NCI-H1436 (cell line): ENCODE measurements around the gene PLPPR2.
"Not testable (repeated sequence)": the region's sequence is repeated elsewhere in the genome, so short reads cannot be mapped to it uniquely, and the experiment has no call there.

Experiments used
- DNase-seq: peaks from one replicate; lab custom pipeline; 2025; lab: John Stamatoyannopoulos, UW

The PLPPR2 gene

DNA sequence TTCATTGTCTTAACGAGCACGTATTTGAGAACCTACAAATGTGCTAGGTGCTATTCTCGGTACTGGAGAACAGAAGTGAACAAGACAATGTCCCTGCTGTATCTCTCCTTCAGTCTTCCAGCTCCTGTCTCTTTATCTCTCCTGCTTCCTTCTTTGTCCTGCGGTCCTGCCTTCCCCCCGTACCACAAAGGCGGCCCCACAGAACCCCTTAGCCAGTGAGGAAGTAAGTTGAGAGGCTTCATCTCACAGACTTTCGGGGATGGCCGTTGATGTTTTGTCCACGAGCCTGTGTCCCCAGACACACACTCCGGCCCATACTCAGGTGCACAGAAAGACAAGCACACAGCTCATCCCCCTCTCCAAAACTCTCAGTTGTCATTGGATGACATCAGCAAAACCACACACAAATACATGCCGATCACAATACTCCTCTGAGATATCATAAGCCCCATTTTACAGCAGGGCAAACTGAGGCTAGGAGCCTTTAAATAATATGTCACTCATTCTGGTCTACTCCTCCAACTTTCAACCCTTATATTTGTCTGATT, 18.7 kb downstream of the PLPPR2 start:
- DNase-seq: no peak

DNA sequence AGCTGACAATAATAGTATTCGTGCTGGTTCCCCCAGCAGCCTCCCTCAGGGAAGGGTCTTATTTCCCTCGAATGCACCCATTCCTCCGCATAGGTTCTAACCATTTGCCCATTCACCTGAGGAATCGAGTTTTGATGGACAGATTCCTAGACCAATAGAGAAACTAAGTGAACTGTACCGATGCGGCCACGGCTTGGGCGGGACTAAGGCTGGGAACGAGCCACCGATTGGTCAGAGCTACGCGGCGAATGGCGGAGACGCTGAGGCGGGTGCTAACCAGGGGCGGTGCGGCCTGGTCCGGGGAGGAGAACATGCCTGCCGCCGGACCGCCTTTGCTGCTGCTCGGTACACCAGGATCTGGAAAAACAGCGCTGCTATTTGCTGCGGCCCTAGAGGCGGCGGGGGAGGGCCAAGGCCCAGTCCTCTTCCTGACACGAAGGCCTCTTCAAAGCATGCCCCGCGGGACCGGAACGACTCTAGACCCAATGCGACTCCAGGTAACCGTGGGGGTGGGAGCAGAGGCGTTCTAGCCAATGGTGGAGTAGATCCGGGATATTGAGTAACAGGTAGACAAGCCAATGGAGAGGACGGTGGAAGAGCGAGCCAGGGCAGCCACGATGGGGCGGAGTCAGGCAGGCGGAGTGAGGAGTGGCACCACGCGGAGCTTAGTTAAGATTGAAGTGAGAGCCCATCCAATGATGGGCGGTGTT, 19.4 kb downstream of the PLPPR2 start, which contains the start of gene SWSAP1:
TSS of gene SWSAP1 (plus strand) at position 234 of the 710 bp plus-strand sequence. CDS start at position 249, 15 bp downstream.
- DNase-seq: peak; percentile 99

DNA sequence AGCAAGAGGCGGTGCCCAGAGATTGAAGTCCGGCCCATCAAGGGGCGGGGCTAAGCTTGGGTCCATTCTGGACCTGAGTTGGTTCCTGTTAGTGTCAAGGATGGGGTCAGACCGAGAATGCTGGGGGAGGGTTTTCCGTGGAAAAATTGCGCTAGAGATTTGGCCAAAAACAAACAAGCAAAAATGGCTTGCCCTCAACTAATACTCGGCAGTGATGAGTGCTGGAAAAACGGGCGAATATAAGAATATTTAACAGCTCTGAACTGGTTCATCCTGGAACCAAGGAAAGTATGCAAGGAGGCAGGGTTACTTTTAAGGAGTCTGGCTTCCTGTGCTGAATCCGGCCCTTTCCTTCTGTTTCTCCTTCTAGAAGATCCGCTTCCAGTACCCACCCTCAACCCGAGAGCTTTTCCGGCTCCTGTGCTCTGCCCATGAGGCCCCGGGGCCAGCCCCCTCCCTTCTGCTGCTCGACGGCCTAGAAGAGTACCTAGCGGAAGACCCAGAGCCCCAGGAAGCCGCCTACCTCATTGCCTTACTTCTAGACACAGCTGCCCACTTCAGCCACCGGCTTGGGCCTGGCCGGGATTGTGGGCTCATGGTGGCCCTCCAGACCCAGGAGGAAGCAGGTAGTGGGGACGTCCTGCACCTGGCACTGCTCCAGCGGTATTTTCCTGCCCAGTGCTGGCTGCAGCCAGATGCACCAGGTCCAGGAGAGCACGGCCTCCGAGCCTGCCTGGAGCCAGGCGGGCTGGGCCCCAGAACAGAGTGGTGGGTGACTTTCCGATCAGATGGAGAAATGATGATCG, 20.1 kb downstream of the PLPPR2 start:
- DNase-seq: peak; percentile 17

DNA sequence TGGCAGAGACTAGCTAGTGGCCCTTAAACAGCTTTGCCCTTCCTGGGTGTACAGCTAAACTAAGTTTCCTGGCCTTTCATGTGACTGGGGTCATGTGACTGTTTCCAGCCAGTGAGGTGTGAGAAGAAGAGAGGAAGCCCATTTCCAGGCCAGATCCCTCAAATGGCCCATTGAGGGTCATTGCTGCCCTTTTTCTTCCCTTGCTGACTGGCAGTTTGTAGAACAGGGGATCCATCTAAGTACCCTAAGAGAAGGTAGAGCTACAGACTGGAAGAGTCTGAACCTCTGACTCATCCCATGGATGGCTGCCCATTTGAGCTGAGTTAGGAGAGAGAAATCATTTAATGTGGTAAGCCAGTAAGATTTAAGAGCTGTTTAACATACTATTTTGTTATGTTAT, 22.0 kb downstream of the PLPPR2 start:
- DNase-seq: no peak

DNA sequence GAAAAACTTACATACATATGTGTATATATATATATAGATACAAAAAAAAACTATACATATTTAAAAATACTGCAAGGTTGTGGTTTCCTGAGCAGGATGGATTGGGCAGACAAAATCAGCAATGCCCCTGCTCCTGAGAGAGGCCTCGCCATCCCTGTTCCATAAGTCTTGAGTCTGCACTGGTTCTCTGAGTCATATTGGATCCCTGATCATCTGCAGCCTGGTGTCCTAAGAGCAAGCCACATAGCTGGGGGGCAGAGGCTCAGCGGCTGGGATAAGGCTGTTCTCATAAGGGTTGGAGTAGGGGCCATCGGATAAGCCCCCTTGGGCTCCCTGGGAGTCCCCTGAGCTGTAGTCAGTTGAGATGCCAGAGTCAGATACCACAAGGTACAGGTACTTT, 22.5 kb downstream of the PLPPR2 start:
- no peak for DNase-seq

DNA sequence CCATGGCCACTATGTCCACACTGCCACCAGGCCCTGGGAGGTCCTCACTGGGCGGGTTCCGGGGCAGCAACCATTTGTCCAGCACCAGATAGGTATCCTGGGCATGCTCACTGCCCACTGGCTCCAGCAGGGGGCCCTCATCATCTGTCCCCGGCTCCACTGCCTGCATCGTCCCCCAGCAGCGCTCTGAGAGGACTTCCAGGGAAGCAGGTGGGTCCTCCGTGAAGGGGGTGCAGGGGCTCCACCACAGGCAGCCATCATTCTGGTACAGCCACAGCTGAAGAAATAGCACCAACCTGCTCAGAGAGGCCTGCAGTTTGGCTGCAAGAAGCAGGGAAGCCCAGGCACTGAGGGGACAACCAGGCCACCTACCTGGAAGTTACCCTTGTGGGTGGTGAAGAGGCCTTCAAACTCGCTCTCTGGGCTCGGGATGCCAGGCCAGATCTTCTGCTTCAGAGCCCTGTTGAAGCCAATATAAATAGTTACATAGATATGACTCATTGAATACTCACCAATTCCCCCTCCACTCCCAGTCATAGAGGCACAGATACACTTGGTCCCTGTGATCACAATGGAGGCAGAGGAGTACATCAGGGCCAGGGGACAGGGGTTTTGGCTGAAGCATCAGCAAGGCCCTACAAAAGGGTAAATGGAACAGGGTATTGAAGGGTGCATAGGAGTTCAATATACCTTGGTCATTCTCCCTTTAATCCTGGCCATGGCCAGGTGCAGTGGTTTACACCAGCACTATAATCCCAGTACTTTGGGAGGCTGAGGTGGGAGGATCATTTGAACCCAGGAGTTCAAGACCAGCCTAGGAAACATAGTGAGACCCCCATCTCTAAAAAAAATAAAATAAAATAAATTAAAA, 23.3 kb downstream of the PLPPR2 start:
- peak; percentile 44 for DNase-seq

DNA sequence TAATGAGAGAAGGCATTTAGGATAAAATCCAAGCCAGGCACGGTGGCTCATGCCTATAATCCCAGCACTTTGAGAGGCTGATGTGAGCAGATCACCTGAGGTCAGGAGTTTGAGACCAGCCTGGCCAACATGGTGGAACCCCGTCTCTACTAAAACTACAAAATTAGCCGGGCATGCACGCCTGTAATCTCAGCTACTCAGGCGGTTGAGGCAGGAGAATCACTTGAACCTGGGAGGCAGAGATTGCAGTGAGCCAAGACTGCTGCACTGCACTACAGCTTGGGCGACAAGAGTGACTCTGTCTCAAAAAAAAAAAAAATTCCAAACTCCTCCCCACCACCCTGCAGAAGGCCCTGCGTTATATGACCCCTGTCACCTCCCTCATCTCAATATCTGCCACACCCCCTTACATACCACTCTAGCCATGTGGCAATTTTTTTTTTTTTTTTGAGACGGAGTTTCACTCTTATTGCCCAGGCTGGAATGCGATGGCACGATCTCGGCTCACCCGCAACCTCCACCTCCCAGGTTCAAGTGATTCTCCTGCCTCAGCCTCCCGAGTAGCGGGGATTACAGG, 24.1 kb downstream of the PLPPR2 start:
- not testable (repeated sequence) for DNase-seq

DNA sequence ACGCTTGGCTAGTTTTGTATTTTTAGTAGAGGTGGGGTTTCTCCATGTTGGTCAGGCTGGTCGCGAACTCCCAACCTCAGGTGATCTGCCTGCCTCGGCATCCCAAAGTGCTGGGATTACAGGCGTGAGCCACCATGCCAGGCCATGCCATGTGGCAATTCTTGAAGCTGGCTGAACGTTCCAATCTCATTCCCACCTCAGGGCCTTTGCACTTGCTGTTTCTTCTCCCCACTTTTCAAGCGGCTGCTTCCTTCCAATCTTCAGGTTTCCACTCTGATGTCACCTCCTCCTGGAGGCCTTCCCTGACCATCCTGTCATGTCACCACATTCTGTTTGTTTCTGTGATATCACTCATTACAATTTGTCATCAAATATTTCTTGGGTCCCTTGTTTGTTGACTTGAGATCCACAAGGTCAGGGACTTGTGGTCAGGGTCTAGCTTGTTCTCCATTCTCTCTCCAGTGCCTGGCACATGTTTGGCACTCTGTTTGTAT, 24.7 kb downstream of the PLPPR2 start:
- no peak for DNase-seq

DNA sequence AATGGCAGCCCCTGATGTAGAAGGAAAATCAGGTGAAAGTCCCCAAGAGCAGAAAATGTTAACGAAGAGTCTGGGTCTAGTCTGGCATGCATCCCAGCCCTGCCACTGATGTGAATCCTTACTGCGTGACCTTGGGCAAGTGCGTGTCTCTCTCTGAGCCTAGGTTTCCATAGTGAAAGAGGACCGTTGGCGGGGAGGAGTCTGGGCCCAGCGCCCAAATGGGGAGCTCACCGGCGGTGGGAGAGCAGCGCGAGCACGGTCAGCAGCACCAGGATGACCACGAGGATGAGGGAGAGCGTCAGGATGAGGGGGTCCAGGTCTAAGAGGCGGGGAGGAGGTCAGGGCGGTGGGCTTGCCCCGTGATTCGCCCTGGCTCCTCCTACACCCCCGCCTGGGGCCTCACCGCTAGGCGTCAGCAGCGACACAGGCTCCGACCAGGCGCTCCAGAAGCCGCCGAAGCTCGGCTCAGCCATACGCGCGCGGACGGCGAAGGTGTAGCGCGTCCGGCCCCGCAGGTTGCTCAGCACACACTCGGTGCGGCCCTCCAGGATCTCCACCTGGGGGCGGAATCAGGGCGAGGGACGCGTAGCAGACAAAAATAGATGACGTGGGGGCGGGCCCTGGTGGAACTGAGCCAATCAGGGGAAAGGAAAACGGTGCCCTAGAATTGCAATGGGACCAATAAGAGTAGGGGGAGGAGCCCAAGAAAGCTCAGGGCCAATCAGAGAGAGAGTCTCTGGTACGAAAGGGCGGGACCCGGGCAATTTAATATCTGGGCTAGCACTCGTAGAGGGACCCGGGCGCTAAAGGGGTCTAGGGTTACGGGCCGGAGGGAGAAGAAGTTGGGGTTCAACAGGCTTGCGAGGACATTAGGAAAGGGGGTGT, 25.7 kb downstream of the PLPPR2 start:
- peak; percentile 91 for DNase-seq

DNA sequence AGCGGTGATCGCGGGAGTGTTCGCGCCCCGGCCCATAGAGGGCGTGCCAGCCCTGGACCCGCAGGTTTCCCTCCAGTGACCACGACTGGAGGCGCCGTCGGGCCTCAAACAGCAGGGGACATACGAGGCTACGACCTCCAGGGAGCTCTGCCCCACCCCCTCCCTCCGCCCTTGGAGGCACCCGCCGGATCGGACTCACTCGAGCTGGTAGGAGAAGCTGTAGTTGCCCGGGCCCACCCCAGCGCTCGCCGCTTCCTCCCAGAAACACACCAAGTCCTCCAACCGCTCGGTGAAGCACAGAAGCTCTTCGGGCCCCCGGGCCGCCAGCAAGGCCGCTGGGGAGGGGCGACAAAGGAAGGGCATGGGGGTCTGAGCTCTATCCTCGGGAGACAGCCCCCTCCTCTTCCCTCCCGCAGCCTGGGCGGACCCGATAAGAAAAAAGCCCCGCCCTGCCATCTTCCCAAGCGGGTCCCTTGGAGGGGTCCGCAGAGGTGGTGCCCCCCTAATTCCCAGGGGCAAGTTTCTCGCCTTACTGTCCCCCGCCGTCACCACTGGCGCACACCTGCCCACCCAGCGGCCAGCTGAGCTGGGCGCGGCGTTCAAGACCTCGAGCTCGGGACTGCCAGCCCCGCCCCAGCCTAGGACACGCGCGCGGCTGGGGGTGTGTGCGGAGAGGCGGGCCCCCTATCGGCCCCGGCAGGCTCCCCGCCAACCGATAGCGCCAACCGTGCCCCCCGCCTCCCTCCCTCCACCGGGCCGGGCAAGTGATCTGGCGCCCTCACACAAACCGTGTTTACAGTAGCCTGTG, 27.9 kb downstream of the PLPPR2 start:
- peak; percentile 63 for DNase-seq

DNA sequence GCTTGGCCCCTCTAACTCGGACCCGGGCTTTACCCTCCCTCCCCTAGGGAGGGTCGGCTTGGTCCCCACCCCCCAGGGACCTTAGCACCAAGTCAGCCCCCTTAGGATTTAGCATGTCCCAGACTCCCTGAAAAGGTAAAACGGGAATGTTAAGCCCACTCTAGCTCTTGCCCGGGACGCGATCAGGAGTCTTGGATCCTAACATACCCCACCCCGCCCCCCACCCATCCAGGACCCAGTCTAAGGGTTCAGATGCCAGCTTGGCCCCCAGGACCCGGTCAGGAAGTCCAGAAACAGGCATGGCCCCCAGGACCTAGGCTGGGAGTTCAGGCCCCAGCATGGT, 28.4 kb downstream of the PLPPR2 start:
- no peak for DNase-seq

DNA sequence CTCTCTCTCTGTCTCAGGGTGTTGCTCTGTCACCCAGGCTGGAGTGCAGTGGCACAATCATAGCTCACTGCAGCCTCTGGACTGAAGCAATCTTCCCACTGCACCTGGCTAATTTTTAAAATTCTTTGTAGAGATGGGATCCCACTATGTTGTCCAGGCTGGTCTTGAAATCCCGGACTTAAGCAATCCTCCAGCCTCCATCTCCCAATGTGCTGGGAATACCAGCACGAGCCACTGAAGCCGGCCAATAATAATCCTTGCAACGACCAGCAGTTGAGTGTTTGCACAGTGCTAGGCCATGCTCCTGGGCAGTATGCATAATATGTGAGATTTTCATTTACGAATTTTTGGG, 29.5 kb downstream of the PLPPR2 start:
- no peak for DNase-seq

DNA sequence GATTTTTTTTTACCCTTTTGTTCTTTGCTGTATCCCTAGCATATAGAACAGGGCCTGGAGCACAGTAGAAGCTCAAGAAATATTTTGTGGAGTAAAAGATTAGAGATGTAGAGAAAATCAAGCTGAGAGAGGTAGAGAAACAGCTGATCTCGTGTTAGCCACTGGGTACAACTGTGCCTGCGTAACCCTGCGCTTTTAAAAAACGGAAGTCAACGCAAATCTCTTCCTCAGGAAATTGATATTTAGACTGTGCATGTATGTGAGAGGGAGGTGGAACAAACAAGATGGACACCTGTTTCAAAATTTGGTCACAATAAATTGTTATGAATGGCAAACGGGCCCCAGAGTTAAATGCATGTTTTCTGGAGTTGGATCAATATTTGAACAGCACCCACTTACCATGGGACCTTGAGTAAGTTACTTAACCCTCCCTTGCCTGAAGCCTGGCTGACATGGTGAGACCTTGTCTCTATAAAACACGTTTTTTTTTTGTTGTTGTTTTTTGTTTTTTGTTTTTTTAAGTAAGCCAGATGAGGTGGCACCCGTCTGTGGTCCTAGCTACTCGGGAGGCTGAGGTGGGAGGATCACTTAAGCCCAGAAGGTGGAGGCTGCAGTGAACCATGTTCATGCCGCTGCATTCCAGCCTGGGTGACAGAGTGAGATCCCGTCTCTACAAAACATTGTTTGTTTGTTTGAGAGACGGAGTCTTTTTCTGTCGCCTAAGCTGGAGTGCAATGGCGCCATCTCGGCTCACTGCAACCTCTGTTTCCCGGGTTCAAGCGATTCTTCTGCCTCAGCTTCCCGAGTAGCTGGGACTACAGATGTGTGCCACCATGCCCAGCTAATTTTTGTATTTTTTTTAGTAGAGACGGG, 32.2 kb downstream of the PLPPR2 start:
- no peak for DNase-seq

DNA sequence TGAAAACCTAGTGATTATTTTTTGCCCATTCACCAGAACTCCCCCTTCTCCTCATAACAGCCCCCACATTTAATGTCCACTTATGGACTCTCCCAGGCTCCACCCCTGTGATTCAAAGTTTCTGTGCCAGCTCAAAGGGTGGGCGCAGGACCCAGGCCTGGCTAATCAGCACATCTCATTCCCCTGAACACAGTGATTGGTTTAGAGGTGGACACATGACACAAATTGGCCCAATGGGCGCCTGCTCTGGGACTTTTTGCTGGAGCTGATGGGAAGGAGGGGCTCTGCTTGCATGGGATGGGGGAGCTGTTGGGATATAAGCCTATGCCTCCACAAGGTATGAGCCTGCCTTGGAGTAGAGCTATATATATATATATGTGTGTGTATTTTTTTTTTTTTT, 35.1 kb downstream of the PLPPR2 start:
- no peak for DNase-seq

DNA sequence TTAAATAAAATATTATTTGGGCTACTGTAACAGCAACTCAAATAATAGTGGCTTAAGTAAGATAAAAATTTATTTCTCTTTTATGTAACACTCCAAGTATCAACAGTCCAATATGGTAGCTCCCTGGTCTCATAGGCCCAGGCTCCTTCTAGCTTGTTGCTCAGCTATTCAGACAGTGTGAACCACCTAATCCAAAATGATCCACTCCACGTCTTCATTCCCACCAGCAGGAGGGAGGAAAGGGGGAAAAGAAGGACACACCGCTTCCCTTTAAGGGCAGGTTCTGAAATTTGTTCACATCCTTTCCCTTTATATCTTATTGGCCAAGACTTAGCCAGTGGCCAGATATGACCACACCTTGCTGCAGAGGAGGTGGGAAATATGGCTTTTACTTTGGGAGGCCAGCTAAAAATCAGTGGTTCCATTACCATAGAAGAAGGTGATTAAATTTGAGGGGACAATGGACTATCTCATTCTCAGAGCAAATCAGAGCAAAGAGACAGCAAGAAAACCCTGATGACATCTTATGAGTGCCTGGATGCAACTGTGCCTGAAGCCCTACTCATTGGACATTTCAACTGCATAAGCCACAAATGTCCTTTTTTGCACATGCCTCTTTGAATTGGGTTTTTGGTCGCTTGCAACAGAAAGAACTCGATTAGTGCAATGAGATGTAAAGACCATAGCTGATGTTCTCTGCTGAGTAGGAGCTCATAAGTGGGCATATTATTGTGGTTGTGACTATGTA, 35.9 kb downstream of the PLPPR2 start:
- DNase-seq: no peak

DNA sequence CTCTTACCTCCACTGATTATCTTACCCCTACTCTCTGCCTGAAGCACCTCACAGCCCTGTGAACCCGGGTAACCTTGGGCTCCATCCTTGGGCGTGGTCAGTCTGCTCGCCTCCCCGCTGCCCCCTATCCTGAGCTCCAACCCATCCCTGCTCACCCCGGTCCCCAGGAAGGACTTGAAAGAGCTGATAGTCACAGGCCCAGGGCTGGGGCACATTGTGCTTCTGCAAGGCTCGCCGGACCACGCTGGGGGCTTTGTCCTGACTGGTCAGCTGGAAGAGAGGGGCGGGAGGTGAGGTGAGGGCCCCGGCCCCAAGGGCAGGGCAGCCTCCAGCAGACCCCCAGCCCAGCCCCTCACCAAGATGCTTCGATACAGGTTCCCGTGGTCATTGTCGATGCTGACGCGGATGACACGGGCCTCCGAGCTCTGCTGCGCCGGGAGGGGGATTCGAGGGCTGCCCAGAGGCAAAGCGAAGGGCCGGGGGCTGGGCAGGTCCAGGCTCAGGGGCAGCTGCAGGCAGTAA, 41.9 kb downstream of the PLPPR2 start:
- DNase-seq: no peak

DNA sequence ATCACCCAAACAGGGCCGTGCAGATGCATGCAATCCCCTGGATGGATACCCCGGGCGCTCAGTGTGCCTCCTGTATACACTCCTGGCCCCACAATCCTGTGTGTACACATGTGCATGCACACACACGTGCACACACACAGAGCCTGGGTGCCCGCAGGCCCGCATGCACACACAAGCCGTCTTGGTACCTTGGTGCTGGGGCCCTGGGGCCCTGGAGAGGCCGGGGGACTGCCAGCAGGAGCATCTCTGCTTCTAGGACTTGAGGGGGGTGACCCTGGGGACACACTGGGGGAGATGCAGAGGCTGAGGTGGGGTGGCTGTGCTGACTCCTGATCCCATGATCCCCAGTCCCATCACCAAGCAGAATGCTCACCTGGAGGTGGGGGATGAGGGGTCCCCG, 44.4 kb downstream of the PLPPR2 start:
- DNase-seq: no peak

DNA sequence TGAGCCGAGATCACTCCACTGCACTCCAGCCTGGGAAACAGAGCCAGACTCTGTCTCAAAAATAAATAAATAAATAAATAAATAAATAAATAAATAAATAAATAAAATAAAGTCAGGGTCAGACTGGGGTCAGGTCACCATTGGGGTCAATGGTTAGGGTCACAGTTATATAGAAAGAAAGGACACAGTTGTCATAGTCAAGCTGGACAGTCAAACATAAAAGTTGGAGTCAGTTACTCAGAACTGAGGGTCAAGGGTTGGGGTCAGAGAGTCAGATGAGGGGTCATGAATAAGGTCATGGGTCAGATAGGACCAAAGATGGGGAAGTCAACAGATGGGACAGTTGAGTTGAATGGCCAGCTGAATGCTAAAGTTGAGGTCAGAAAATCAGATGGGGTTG, 45.6 kb downstream of the PLPPR2 start:
- no peak for DNase-seq
